NCI-H1417 (cell line): ENCODE data around the gene PCNX1.
"Not testable (repeated sequence)": the region's sequence is repeated elsewhere in the genome, so short reads cannot be mapped to it uniquely, and the experiment has no call there.

ENCODE experiments used
- DNase-seq, 3 experiments: peaks; one replicate each; lab custom pipeline; 2025; lab: John Stamatoyannopoulos, UW

PCNX1 gene

GRCh38 chr14:71013551-71014192 is 106.4 kb downstream of the PCNX1 start:
- no peak for DNase-seq

- DNase-seq = not testable (repeated sequence)
Measured at GRCh38 chr14:71019917-71020316, 112.7 kb downstream of the PCNX1 start.

DNA sequence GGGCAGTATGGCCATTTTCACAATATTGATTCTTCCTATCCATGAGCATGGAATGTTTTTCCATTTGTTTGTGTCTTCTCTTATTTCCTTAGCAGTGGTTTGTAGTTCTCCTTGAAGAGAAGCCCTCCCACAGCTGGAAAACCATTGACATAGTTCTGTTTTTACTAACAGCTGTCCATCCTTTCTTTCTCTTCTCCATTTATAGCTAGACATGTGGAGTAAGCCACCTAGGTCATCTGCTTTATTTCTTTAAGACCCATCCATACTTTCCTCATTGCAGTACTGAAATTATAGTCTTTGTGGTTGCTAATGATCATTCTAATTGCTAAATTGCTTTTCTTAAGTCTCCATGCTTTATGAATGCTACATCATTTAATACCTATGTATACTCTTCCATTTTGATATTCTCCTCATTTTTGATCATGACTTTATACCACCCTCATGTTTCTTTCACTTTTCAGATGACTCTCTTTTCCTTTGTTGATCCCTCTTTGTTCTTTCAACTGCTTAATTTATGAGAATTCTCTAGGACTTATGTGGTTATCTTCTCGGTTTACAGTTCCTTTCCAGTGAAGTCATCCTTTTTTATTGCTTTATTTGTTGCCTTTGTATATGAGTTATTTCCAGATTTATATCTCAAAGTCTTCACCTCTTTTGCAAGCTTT is 114.2 kb downstream of the PCNX1 start:
- no peak for DNase-seq

GRCh38 chr14:71022012-71022869 is 115.0 kb downstream of the PCNX1 start:
- DNase-seq = no peak

GRCh38 chr14:71022939-71023338 is 115.7 kb downstream of the PCNX1 start:
- no peak for DNase-seq

DNA sequence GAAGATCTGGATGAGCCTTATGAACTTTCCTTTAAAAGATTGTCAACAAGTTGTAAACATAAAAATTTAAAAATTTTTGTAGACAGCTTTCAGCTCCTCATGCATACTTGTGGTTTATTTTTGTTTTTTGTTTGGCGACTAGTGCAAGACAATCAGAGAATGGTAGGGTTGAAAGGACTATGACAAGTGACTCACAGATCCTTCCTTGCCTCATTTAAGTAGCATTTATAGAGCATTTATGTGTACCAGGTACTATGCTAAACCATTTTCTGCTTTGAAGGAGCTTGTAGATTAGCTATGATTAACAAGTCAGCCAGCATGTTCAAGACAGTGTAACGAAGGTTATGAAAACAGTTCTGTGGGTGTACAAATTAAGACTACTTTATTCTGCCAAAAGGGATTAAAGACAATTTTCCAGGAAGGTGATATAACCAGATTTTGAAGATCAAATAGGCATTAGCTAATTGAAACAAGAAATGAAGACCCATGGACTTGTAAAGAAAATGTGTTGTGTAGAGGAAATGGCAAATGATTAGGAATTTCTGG is 122.0 kb downstream of the PCNX1 start:
- DNase-seq = no peak

- no peak for DNase-seq
Measured at GRCh38 chr14:71031000-71031399, 123.7 kb downstream of the PCNX1 start.

- no peak for DNase-seq
Measured at GRCh38 chr14:71036433-71036832, 129.2 kb downstream of the PCNX1 start.

- no peak for DNase-seq
Measured at GRCh38 chr14:71048393-71048792, 141.1 kb downstream of the PCNX1 start.

DNA sequence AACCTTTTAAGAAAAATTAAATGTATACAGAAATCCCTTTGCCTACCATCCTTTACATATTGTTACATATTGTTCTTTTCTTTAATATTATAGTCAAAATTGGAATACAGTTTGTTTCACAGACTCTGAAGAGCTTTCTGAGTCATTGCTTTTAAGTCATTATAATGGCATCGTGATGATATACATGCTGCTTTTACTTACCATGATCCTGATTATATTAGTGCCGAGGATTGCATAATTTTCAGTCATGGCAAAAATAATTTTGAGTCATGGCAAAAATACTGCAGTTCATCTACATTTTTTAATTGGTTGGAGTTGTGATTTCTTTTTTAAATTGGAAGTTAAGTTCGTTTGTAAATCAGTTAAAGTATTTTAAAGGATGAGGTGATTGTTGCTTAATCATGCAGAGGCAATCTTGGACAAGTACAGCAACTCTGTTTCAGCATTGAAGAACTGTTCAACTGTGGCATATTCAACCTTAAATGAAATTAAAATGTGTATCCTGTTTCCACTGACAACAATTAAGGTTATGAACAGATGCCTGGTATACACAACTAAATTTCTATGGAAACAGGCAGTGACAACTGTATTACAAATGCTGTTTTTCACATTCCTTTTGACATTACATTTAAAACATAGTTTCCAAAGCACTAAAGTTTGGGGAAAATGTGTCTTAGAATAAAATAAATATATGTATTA is 142.3 kb downstream of the PCNX1 start:
- DNase-seq = no peak

DNA sequence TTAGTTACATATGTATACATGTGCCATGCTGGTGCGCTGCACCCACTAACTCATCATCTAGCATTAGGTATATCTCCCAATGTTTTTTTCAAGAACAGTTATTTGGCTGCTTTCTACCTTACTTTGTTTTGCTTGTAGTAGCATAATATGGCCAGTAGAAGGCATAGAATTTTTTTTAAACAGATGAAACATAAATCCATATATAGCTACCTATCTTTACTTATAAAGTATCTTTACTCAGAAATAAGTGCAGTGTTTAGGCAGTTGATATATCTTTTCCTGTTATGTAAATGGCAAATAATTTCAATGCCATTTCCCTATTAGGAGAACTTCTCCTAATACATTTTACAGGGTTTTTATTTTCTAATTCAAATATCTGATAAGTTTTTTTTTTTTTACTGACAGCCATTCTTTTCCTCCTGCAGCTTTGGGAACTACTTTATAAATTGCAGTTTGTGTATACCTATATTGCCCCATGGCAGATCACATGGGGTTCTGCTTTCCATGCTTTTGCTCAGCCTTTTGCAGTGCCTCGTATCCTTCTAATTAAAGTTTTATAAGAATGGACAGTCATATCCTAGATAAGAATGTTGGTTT is 143.1 kb downstream of the PCNX1 start:
- peak in 1 of 3 experiments; percentile 8 for DNase-seq

DNA sequence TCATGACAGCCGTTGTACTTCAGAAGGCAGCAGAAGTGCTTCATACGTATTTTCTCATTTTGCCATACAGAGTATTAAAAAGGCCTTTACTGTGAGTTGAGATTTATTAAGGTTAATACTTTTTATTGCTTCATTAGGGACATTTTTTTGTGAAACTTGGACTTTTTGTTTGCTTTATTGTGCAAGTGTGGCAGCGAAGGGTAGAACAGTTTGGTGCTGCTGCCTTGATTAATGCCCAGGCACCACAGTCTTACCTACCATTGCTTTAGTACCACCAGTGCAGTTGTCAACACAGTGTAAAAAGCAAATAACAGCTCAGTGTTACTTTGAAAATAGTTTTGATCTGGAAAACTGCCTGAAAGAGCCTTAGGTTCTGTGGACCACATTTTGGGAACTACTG is 147.4 kb downstream of the PCNX1 start:
- DNase-seq = no peak

DNA sequence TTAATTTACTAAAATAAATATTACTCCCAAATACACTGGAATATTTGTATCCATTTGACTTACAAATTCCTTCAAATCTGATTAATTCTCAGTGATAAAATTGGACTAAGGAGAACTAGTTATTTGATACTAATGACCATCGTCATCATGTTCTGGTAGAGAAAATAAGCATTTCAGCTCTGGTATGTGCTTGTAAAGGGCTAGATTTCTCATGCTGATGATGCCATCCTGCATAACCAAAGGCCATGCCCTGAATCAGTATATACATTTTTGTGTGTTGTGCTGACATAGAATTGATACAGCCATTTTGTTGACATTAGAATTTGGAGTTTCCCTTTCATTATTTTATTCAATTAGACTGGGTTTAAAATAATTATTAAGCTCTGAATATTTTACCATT is 148.9 kb downstream of the PCNX1 start:
- DNase-seq = no peak

GRCh38 chr14:71060274-71060673 is 153.0 kb downstream of the PCNX1 start:
- DNase-seq = no peak

DNA sequence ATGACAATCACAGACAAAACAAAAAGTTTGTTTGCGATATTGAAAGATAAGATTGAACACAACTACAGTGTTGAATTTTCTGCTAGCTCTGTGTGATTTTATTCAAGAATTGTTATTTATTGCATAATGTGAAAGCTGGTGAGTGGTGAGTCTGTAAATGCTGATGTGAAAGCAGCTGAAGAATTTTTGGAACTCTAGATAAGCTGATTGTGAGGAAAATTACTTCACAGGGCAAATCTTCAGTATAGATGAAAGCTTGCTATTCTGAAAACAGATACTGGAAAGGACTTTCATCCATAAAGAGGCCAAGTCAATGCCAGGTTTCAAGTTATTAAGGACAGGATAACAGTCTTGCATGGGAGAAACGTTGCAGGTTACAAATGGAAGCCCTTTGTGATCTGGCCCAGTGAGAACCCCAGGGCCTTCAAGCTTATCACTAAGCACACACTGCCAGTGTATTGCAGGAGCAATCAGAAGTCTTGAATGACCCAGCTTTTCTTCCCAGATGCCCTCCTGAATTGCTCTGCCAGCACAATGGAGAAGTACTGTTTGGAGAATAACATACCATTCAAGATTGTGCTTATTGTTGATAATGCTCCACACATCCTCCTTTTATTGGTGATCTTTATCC is 153.7 kb downstream of the PCNX1 start:
- no peak for DNase-seq

DNA sequence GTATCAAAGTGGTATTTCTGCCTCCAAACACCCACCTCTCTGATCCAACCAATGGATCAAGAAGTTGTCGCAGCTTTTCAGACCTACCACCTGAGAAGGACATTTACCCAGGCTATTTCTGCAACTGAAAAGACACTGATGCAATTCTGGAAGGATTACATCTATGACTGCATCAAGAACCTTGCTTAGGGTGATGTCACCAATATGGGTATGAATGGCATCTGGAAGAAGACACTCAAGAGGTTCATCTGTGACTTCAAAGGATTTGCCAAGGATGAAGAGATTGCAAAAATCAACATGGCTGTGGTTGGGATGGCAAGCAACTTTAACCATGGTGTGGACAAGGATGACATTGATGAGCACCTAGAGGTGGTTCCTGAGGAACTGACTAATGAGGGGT is 154.2 kb downstream of the PCNX1 start:
- no peak for DNase-seq

DNA sequence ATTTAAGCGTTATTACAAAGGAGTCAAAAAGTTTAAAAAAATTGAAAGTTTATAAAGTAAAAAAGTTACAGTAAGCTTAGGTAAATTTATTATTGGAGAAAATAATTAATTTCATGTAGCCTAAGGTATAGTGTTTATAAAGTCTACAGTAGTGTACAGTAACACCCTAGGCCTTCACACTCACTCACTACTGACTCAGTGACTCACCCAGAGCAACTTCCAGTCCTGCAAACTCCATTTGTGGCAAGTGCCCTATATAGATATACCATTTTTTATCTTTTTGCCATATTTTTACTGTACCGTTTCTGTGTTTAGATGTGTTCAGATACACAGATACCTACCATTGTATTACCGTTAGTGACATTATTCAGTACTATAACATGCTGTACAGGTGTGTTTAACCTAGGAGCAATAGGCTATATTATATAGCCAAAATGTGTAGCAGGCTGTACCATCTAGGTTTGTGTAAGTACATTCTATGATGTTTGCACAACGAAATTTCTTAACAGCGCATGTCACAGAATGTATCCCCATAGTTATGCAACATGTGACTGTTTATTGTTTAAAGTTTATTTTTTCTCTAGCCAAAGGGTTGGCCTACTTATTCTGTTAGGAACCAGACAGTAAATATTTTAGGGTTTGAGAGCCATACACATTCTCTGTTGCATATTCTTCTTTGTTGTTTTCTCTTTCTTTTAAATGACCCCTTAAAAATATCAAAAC is 155.5 kb downstream of the PCNX1 start:
- no peak for DNase-seq

DNA sequence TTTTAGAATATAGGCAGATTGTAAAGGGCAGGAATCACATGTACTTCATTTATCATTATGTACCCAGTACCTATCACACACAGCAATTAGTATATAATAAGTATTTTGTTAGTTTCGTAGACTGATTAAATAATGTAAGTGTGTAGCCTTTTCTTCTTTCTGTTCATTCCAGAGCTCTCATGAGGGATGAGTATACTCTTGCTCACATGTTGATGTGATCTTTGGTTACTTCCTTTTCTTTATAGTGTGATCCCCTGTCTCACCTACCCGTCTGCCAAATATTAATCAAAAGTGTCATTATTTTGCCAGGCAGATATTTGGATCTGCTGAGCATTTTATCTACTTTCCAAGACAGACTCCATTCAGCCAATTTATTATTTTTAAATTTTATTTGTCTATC is 156.1 kb downstream of the PCNX1 start:
- DNase-seq = no peak

DNA sequence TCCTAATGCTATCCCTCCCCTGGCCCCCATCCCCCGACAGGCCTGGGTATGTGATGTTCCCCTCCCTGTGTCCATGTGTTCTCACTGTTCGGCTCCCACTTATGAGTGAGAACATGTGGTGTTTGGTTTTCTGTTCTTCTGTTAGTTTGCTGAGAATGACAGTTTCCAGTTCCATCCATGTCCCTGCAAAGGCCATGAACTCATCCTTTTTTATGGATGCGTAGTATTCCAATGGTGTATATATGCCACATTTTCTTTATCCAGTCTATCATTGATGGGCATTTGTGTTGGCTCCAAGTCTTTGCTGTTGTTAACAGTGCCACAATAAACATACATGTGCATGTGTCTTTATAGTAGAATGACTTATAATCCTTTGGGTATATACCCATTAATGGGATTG is 157.5 kb downstream of the PCNX1 start:
- not testable (repeated sequence) for DNase-seq

DNA sequence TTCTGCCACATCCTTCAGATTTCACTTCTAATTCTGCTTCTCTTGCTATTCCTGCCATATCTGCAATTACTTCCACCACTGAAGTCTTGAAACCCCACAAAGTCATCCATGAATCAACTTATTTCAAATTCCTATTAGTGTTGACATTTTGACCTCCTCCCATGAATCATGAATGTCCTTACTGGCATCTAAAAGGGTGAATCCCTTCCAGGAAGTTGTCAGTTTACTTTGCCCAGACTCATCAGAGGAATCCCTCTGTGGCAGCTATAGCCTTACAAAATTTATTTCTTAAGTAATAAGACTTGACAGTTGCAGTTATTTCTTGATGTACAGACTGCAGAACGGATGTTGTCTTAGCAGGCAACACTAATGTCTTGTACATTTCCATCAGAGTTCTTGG is 162.9 kb downstream of the PCNX1 start:
- no peak for DNase-seq

GRCh38 chr14:71071042-71071441 is 163.8 kb downstream of the PCNX1 start:
- DNase-seq = no peak
